HepG2 (cell line): Measurements from ENCODE around the gene EAF1. TPM values are rescaled to one million over a fixed set of nuclear protein-coding genes. Genes with fewer than 3 reads are reported as not detected.

Experiments used
- ATAC-seq: fragments of 200-7000 bp; cut with Tn5 transposase; 3 replicates; pipeline ENCODE4 v1.9.1; 2020; ENCODE audit warnings: mild to moderate bottlenecking, moderate library complexity
- BruUV-seq: library from RNA; stranded (reverse); fragments of 400-500 nt; replicated peaks from 2 replicates; lab custom pipeline; 2021; lab: Mats Ljungman, UMichigan
- CTCF ChIA-PET: fragments of 300-600 bp; formaldehyde crosslinking; extraction: SDS; loops from one replicate; lab custom pipeline; 2021; ENCODE audit warnings: low total read pairs, inconsistent platforms, low intra/inter-chr PET ratio; lab: Yijun Ruan, JAX
- POLR2A ChIA-PET: fragments of 350-600 bp; sonication (Branson Sonifier 250); formaldehyde crosslinking; loops from one replicate; lab custom pipeline; 2020; ENCODE audit warnings: antibody characterized with exemption, inconsistent platforms; lab: Yijun Ruan, JAX
- DNase-seq: peaks from one replicate; pipeline ENCODE4 v3.0.0-alpha.2; 2015; ENCODE audit warnings: low spot score
- FAIRE-seq: peaks from 3 replicates; lab custom pipeline; 2011; peaks lifted over from hg19 to GRCh38; lab: Jason Lieb, UNC
- H2AFZ ChIP-seq: one replicate; pipeline ENCODE4 v1.6.1; 2011; ENCODE audit warnings: low read length, inconsistent platforms
- H3K27ac ChIP-seq: fragments of 300-600 bp; 3 replicates; pipeline ENCODE4 v1.8.0; 2011; ENCODE audit warnings: mixed run types, mild to moderate bottlenecking, mixed read lengths, low read length, inconsistent platforms; ENCODE audit not compliant: insufficient read depth; ENCODE audit errors: extremely low read length
- H3K27me3 ChIP-seq, 2 experiments: fragments of 200-600 bp in 1 of 2; 2 replicates in 1 of 2; 3 replicates in 1 of 2; pipeline versions ENCODE4 v1.6.0 to v1.8.0; 2011; ENCODE audit warnings: low read length in 2 of 2, mild to moderate bottlenecking in 2 of 2, moderate library complexity in 2 of 2, inconsistent platforms in 1 of 2; ENCODE audit not compliant: insufficient read depth in 2 of 2, control insufficient read depth in 1 of 2
- H3K36me3 ChIP-seq, 2 experiments: fragments of 200-600 bp in 1 of 2; replicated peaks in 1 of 2; 2 replicates in 1 of 2; 3 replicates in 1 of 2; pipeline versions ENCODE4 v1.5.1 to v1.8.0; 2011; ENCODE audit warnings: low read length in 2 of 2, inconsistent platforms in 1 of 2; ENCODE audit not compliant: insufficient read depth in 2 of 2, control insufficient read depth in 1 of 2
- H3K4me1 ChIP-seq: 2 replicates; pipeline ENCODE4 v1.5.1; 2012; ENCODE audit warnings: low read length, inconsistent platforms; ENCODE audit not compliant: insufficient read depth
- H3K4me2 ChIP-seq: 2 replicates; pipeline ENCODE4 v1.6.0; 2011; ENCODE audit warnings: low read depth, low read length, inconsistent platforms
- H3K4me3 ChIP-seq, 3 experiments: fragments of 200-600 bp in 1 of 3; sonication (generic), shearing (Covaris generic) in 1 of 3; replicated peaks in 1 of 3; 2 replicates each; pipeline ENCODE4 v1.5.1; 2011 to 2016; ENCODE audit warnings: low read length in 3 of 3, inconsistent platforms in 2 of 3, low read depth in 2 of 3, mild to moderate bottlenecking in 2 of 3, control low read depth in 1 of 3, mixed read lengths in 1 of 3; ENCODE audit not compliant: insufficient read depth in 1 of 3
- H3K79me2 ChIP-seq: one replicate; pipeline ENCODE4 v1.6.1; 2011; ENCODE audit warnings: low read length, inconsistent platforms; ENCODE audit not compliant: insufficient read depth
- H3K9ac ChIP-seq: 2 replicates; pipeline ENCODE4 v1.6.0; 2011; ENCODE audit warnings: mild to moderate bottlenecking, low read depth, low read length, inconsistent platforms; ENCODE audit not compliant: insufficient read depth
- H3K9me3 ChIP-seq: 2 replicates; pipeline ENCODE4 v1.5.1; 2012; ENCODE audit warnings: mild to moderate bottlenecking, low read length
- H4K20me1 ChIP-seq: 2 replicates; pipeline ENCODE4 v1.6.0; 2011; ENCODE audit warnings: inconsistent platforms, mild to moderate bottlenecking, low read length, moderate library complexity; ENCODE audit not compliant: insufficient read depth
- BRCA1 ChIP-seq: sonication (generic); formaldehyde crosslinking; IDR thresholded peaks from 2 replicates; pipeline ENCODE4 v1.4.0; 2020; ENCODE audit warnings: missing genetic modification reagents
- EHMT2 ChIP-seq: fragments of 200-600 bp; sonication (generic); IDR thresholded peaks from 2 replicates; pipeline ENCODE4 v1.7.0; 2017; ENCODE audit warnings: antibody characterized with exemption, low read depth, low read length, borderline replicate concordance
- GATA4 ChIP-seq: sonication (generic); IDR thresholded peaks from 2 replicates; pipeline ENCODE4 v1.6.1; 2016; ENCODE audit warnings: antibody characterized with exemption, low read depth, borderline replicate concordance
- NR2F1 ChIP-seq, 2 experiments: fragments of 450-650 bp in 1 of 2; formaldehyde crosslinking in 1 of 2; IDR thresholded peaks; 2 replicates each; pipeline versions ENCODE4 v1.5.0 to v1.6.1; 2016 to 2020; ENCODE audit warnings: mild to moderate bottlenecking in 1 of 2, missing compliant biosample characterization in 1 of 2, missing genetic modification reagents in 1 of 2, moderate library complexity in 1 of 2
- NR2F6 ChIP-seq, 2 experiments: IDR thresholded peaks; 2 replicates each; pipeline ENCODE4 v1.6.1; 2016; ENCODE audit warnings: antibody characterized with exemption in 1 of 2, mild to moderate bottlenecking in 1 of 2
- RFXANK ChIP-seq: IDR thresholded peaks from 2 replicates; pipeline ENCODE4 v1.6.1; 2016
- SMC3 ChIP-seq: IDR thresholded peaks from 2 replicates; pipeline ENCODE4 v1.6.1; 2011; ENCODE audit warnings: low read length, improper control_type of control experiment
- SOX5 ChIP-seq: IDR thresholded peaks from 2 replicates; pipeline ENCODE4 v1.6.1; 2016; ENCODE audit warnings: borderline replicate concordance
- STAG1 ChIP-seq: sonication (generic); formaldehyde crosslinking; IDR thresholded peaks from 2 replicates; pipeline ENCODE4 v1.4.0; 2020; ENCODE audit warnings: missing genetic modification reagents
- TCF7L2 ChIP-seq: IDR thresholded peaks from 2 replicates; pipeline ENCODE4 v1.6.1; 2011; ENCODE audit warnings: mild to moderate bottlenecking, low read depth, low read length, moderate library complexity
- TGIF2 ChIP-seq: IDR thresholded peaks from 2 replicates; pipeline ENCODE4 v1.6.1; 2016; ENCODE audit warnings: control low read depth, missing compliant biosample characterization
- ZNF549 ChIP-seq: sonication (generic); formaldehyde crosslinking; IDR thresholded peaks from 2 replicates; pipeline ENCODE4 v1.5.0; 2020; ENCODE audit warnings: missing genetic modification reagents
- ZNF879 ChIP-seq: sonication (generic); formaldehyde crosslinking; IDR thresholded peaks from 2 replicates; pipeline ENCODE4 v1.8.1; 2023; ENCODE audit warnings: missing genetic modification reagents
- WGBS: methylation state at CpG from one replicate; pipeline ENCODE4 v1.1.6; 2017; ENCODE audit warnings: low lambda C conversion rate; 5-methylcytosine and 5-hydroxymethylcytosine counted together
- in situ Hi-C: cut with HindIII; loops from 2 replicates; pipeline ENCODE4 v1.10.0; 2017; ENCODE audit warnings: low pct_unique_long_range_greater_than_20kb; ENCODE audit not compliant: extremely low pct_ligation_motif_present
- intact Hi-C: fragments of 100-400 bp; cut with micrococcal nuclease; formaldehyde crosslinking; loops from one replicate; pipeline ENCODE4 v1.10.0; 2022; ENCODE audit not compliant: unreplicated experiment
- polyA plus RNA-seq, 8 experiments: library from polyadenylated mRNA; depleted of rRNA in 3 of 8; stranded (reverse) in 7 of 8; unstranded in 1 of 8; fragments of >200 nt; fragmentation: Illumina TruSeq in 4 of 8; extraction: Trizol in 4 of 8; gene quantifications; 2 replicates each; pipeline versions ENCODE4 v1.2.1 to v1.2.3, GENCODE V29; 2011 to 2016; ENCODE audit warnings: low read depth in 4 of 8, missing spikeins in 1 of 8, mixed read lengths in 1 of 8; ENCODE audit not compliant: insufficient read depth in 1 of 8
- total RNA-seq, 5 experiments: library from RNA; depleted of rRNA; stranded (reverse); fragments of >200 nt; fragmentation: Illumina TruSeq; extraction: Trizol; gene quantifications; 2 replicates each; pipeline ENCODE4 v1.2.3, GENCODE V29; 2016; ENCODE audit warnings: low read depth in 1 of 5
- TF ChIP-seq, protein P1 (sequence below): sonication (generic); formaldehyde crosslinking; IDR thresholded peaks from 2 replicates; pipeline ENCODE4 v1.5.0; 2020; ENCODE audit warnings: mild to moderate bottlenecking, missing genetic modification reagents, moderate library complexity
- TF ChIP-seq, protein P2 (sequence below): sonication (generic); formaldehyde crosslinking; IDR thresholded peaks from 2 replicates; pipeline ENCODE4 v1.4.0; 2020; ENCODE audit warnings: low read depth, mild to moderate bottlenecking, missing genetic modification reagents
- TF ChIP-seq, protein P3 (sequence below): sonication (generic); formaldehyde crosslinking; conservative IDR thresholded peaks from 2 replicates; pipeline ENCODE4 v1.8.1; 2023; ENCODE audit warnings: missing genetic modification reagents
- TF ChIP-seq, protein P4 (sequence below): sonication (generic); formaldehyde crosslinking; IDR thresholded peaks from 2 replicates; pipeline ENCODE4 v1.5.0; 2020; ENCODE audit warnings: mild to moderate bottlenecking, low read depth, missing genetic modification reagents, borderline replicate concordance

Gene EAF1
- total and polyA plus RNA-seq, 2 of the 13 experiments (the other 11 are each of a cell fraction or from before 2014, with no cell fraction given): 8.1 to 30.0 TPM

DNA sequence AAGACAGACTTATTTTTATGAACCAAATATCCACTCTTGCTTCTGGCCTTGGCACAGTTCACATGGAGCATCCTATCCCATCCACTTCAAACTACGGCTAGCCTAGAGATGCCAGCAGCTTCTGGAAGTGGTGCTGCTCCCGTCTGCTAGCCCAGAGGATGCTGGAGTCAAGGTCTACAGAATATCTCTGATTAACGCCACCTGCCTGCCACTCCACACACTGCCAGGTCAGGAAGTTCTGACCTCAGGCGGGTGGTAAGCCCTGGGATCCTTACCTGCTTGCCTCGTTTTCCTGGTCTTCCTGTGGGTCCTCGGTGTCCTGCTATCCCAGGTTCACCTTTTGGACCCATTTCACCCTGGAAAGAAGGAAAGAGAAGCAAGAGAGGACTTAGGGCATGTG, 42.9 kb downstream of the EAF1 start:
- Histone ChIP-seq H3K9ac (no peak overlapping the region), H4K20me1 (no peaks in the 10 kb centered on the region)
- BruUV-seq: no TSS peak
- TF ChIP-seq SOX5 (CRISPR knock-in tag) (no peak), NR2F1 (CRISPR knock-in tag; IDR thresholded peaks at IDR 0.05) (peak; percentile 32 to 47; a peak in 2 of 4 replicates), GATA4 (no peak), EHMT2 (no peak), STAG1 (CRISPR knock-in tag) (peak; percentile 35), RFXANK (CRISPR knock-in tag) (no peak), BRCA1 (CRISPR knock-in tag) (no peak), TCF7L2 (no peak), ZNF879 (CRISPR knock-in tag) (no peak), TGIF2 (CRISPR knock-in tag) (no peak), NR2F6 (IDR thresholded peaks at IDR 0.05) (peak; percentile 29; the same call in 1 of the 2 replicates), NR2F6 (CRISPR knock-in tag; IDR thresholded peaks at IDR 0.05) (peak; percentile 54), ZNF549 (CRISPR knock-in tag) (no peak), SMC3 (peak; percentile 51)
- TF ChIP-seq, protein P1, sequence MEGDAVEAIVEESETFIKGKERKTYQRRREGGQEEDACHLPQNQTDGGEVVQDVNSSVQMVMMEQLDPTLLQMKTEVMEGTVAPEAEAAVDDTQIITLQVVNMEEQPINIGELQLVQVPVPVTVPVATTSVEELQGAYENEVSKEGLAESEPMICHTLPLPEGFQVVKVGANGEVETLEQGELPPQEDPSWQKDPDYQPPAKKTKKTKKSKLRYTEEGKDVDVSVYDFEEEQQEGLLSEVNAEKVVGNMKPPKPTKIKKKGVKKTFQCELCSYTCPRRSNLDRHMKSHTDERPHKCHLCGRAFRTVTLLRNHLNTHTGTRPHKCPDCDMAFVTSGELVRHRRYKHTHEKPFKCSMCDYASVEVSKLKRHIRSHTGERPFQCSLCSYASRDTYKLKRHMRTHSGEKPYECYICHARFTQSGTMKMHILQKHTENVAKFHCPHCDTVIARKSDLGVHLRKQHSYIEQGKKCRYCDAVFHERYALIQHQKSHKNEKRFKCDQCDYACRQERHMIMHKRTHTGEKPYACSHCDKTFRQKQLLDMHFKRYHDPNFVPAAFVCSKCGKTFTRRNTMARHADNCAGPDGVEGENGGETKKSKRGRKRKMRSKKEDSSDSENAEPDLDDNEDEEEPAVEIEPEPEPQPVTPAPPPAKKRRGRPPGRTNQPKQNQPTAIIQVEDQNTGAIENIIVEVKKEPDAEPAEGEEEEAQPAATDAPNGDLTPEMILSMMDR (CRISPR knock-in tag): peak; percentile 63
- TF ChIP-seq, protein P2, sequence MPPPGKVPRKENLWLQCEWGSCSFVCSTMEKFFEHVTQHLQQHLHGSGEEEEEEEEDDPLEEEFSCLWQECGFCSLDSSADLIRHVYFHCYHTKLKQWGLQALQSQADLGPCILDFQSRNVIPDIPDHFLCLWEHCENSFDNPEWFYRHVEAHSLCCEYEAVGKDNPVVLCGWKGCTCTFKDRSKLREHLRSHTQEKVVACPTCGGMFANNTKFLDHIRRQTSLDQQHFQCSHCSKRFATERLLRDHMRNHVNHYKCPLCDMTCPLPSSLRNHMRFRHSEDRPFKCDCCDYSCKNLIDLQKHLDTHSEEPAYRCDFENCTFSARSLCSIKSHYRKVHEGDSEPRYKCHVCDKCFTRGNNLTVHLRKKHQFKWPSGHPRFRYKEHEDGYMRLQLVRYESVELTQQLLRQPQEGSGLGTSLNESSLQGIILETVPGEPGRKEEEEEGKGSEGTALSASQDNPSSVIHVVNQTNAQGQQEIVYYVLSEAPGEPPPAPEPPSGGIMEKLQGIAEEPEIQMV (CRISPR knock-in tag): no peak
- TF ChIP-seq, protein P3, sequence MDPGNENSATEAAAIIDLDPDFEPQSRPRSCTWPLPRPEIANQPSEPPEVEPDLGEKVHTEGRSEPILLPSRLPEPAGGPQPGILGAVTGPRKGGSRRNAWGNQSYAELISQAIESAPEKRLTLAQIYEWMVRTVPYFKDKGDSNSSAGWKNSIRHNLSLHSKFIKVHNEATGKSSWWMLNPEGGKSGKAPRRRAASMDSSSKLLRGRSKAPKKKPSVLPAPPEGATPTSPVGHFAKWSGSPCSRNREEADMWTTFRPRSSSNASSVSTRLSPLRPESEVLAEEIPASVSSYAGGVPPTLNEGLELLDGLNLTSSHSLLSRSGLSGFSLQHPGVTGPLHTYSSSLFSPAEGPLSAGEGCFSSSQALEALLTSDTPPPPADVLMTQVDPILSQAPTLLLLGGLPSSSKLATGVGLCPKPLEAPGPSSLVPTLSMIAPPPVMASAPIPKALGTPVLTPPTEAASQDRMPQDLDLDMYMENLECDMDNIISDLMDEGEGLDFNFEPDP (CRISPR knock-in tag): no peak
- TF ChIP-seq, protein P4, sequence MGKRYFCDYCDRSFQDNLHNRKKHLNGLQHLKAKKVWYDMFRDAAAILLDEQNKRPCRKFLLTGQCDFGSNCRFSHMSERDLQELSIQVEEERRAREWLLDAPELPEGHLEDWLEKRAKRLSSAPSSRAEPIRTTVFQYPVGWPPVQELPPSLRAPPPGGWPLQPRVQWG (CRISPR knock-in tag): no peak
- TF ChIP-seq, all 625 proteins: peak for 5
- peak; percentile 97 for ATAC-seq
- no peak overlapping the region for H2AFZ ChIP-seq
- WGBS: 8% methylated on average over 5 of the region's 6 CpGs
- ChIA-PET POLR2A (no interaction called here), CTCF (interaction anchor here (1.7 kb wide), 1 partner anchor 268 kb away, joined by 8 read pairs; no protein-coding TSS in a partner anchor)
- no peaks in the 10 kb centered on the region for H3K4me1 ChIP-seq
- no peak for FAIRE-seq
- H3K4me2 ChIP-seq: no peak overlapping the region
- no peaks in the 10 kb centered on the region for H3K79me2 ChIP-seq
- in situ Hi-C loops: no loop called here
- intact Hi-C loops: loop anchor here (1.0 kb wide), 1 partner anchor 202 kb away; no protein-coding TSS in a partner anchor
- no peak overlapping the region for H3K4me3 ChIP-seq
- H3K9me3 ChIP-seq: no peaks in the 10 kb centered on the region
- H3K36me3 ChIP-seq: no peaks in the 10 kb centered on the region
- DNase-seq: peak; percentile 25
- H3K27me3 ChIP-seq: no peaks in the 10 kb centered on the region; a peak in 1 of 5 replicates
- H3K27ac ChIP-seq: no peak overlapping the region
